GM20431 (cell line): ENCODE measurements around the gene ZNF487.
"Not testable (repeated sequence)": the region's sequence is repeated elsewhere in the genome, so short reads cannot be mapped to it uniquely, and the experiment has no call there.

Experiments used
- in situ Hi-C: fragments of 300-500 bp; cut with MseI, MboI; formaldehyde crosslinking; loops from one replicate; pipeline ENCODE4 v1.15.0; 2020; ENCODE audit warnings: low sequenced_read_pairs; ENCODE audit not compliant: unreplicated experiment

The ZNF487 gene

GRCh38 chr10:43403911-43404703, 32.8 kb upstream of the ZNF487 start:
- in situ Hi-C loops, result no loop called here

- in situ Hi-C loops, result no loop called here
Observed at GRCh38 chr10:43404704-43405084, 32.2 kb upstream of the ZNF487 start.

GRCh38 chr10:43407148-43407575, 29.7 kb upstream of the ZNF487 start:
- in situ Hi-C loops, result no loop called here

- in situ Hi-C loops, result no loop called here
Observed at GRCh38 chr10:43407576-43408330, 29.2 kb upstream of the ZNF487 start.

- in situ Hi-C loops, result no loop called here
Observed at GRCh38 chr10:43408331-43408709, 28.6 kb upstream of the ZNF487 start.

- in situ Hi-C loops, result no loop called here
Observed at GRCh38 chr10:43408710-43409384, 28.1 kb upstream of the ZNF487 start, which contains the start of gene HNRNPF. Gene HNRNPF (minus strand): TSS chr10:43409186. CDS start chr10:43387884, 21,302 bp downstream.

GRCh38 chr10:43409385-43410109, 27.4 kb upstream of the ZNF487 start:
- in situ Hi-C loops, result no loop called here

GRCh38 chr10:43410345-43410744, 26.6 kb upstream of the ZNF487 start:
- in situ Hi-C loops, result no loop called here

GRCh38 chr10:43411536-43411935, 25.4 kb upstream of the ZNF487 start:
- in situ Hi-C loops, result no loop called here

GRCh38 chr10:43415544-43415943, 21.4 kb upstream of the ZNF487 start:
- in situ Hi-C loops, result no loop called here

GRCh38 chr10:43417950-43418768, 18.8 kb upstream of the ZNF487 start:
- in situ Hi-C loops, result no loop called here

- in situ Hi-C loops, result no loop called here
Observed at GRCh38 chr10:43419997-43420368, 16.9 kb upstream of the ZNF487 start.

GRCh38 chr10:43420369-43421200, 16.3 kb upstream of the ZNF487 start:
- in situ Hi-C loops, result no loop called here

- in situ Hi-C loops, result no loop called here
Observed at GRCh38 chr10:43421201-43421507, 15.8 kb upstream of the ZNF487 start.

GRCh38 chr10:43421519-43421918, 15.4 kb upstream of the ZNF487 start:
- in situ Hi-C loops, result no loop called here

GRCh38 chr10:43421944-43422343, 15.0 kb upstream of the ZNF487 start:
- in situ Hi-C loops, result not testable (repeated sequence)

GRCh38 chr10:43424416-43424815, 12.5 kb upstream of the ZNF487 start:
- in situ Hi-C loops, result no loop called here

- in situ Hi-C loops, result not testable (repeated sequence)
Observed at GRCh38 chr10:43426476-43426875, 10.4 kb upstream of the ZNF487 start.
